Colon (tissue), 2 donors: Measurements from ENCODE around the gene C16orf95.

Experiments used
- FAIRE-seq: peaks from 2 replicates; lab custom pipeline; 2012; peaks lifted over from hg19 to GRCh38; lab: Jason Lieb, UNC
- donor health status: control.
- donor health status: control.

The C16orf95 gene

DNA sequence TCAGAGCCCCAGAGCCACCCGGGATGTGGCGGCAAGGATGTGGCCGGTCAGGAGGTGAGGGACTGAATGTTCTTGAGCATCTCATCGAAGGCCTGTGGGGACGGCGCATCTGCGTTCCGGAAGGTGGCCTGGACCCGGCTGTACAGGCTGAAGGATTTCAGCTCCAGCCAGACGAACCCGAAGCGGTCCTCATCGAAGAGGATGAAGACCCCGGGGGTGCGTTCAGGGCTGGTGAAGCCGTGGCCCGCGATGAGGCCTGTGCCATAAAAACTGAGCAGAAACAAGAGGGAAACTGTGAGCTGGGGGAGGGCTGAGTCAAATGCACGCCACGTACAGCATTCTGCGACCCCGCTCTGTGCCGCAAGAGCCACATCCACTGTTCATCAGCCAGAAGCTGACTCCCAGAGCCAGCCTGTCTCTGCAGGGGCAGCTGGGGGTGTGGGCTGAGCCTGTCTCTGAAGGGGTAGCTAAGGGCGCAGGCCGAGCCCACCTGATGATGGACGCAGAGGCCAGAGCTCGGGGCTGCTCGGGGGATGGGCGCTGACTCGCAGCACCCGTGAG is 14.1 kb upstream of the C16orf95 start:
- FAIRE-seq: no peak

DNA sequence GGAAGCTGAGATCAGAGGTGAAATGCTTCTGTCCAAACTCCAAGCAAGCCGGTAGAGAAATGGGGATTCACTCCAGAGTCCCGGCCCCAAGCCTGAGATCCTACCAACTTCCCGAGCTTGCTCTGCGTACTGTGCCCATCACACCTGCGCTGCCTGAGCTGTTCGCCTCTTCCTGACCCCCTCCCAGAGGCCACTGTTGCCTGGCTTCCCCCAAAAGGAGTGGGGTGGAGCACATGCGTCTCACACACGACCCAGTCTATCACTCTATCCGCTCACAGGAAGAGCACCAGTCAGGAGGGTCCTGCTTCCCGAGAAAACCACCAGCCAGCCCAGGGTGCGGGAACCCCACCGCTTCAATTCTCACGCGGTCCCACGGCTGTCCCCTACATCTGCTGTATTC is 13.5 kb upstream of the C16orf95 start:
- no peak for FAIRE-seq

DNA sequence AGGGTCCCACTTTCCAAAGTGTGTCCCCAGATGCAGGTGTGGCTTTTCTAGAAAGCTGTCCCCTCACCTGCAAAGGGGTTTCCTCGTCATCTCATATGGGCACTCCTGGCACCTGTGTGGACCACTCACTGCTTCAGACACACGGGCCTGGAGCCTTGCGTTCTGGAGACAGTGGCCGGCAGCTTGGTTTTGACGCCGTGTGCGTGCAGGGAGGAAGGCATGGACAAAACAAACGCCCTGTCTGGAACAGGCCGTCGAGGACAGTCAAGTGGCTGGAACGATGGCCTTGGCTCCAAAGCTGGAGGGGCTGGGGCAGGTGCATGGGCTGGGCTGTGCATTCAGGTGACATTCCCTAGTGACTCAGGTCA is 13.0 kb upstream of the C16orf95 start:
- FAIRE-seq: no peak

DNA sequence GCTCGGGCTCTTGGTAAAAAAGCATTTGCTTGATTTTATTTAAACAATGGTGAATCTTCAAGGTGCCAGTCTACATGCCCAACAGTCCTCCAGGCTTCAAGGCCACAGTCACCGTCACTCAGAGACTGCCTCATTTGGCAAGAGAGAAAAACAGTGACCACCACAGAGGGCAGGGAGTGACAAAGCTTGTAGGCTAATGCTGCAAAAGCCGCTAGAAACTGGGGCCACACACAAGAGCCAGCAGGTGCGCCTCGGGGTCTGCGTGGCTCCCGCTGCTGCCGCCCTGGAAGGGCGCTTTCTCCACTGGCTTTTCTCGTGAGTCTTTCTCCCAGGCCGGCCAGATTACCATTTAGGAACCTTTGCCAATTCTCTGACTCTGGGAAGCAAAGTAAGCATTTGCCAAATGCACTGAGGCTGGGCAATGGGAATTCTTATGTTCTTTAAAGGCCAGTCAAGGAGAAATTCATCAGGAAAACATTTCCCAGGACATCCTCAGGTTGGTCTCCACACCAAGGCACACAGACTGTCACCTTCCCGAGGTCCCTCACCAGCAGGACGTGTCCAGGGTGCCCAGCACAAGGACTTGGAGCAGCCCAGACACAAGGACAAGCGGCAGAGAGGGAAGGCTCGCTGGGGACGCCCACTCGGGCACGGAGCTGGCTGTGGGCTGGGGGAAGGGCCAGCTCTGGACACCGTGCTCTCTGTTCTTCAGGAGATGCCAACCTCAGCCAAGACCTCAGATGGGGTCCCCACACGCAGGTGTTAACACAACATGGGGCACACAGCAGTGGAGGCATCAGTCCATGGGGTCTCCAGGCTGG is 12.5 kb upstream of the C16orf95 start:
- no peak for FAIRE-seq

DNA sequence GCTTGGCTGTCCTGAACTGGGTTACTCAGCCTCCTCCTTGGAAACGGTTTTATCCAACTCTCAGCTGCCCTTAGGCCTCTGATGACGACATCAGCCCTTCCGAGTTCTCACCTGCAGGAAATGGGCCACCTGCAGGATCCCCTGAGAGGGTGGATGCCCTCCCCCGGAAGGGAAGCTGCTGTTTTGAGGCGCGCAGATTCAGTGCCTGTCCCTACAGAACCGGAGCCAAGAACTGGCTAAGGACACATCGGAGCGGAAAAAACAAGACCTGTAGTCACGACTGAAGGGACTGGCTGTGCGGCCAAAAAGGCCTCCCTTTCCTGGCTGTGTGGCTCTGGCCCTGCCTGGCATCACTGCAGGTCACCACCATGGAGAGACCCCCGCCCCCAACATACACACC is 11.7 kb upstream of the C16orf95 start:
- FAIRE-seq: no peak

DNA sequence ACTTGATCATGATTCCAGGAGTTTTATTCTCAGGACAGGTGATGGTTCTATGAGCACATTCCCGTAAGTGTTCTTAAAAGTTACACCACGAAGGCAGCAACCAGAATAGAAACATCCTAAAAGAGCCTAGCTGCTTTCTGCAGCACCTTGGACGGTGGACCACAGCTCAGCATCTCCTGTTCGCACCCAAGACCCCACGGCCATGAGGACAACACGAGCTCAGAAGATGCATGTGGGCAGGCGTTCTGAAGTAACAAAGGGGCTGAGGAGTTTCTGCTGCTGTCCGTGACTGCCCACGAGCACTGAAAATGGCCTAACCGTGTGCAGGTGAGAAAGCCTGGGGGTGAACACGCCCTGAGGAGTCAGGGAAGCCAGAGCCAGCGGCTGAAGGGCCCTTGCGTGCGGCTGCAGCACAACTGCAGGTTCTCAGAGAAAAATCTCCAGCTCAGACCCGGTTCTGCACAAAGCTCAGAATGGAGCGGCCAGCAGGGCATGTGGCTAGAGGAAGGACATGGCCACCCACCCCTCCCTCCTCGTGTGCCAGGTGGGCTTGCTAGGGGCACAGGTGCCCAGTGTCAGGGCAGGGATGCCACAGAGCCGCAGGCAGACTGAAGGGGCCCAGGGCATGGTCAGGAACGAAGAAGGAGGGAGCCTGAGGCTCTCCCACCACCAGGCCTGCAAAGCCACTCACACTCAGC is 10.8 kb upstream of the C16orf95 start:
- FAIRE-seq: no peak

DNA sequence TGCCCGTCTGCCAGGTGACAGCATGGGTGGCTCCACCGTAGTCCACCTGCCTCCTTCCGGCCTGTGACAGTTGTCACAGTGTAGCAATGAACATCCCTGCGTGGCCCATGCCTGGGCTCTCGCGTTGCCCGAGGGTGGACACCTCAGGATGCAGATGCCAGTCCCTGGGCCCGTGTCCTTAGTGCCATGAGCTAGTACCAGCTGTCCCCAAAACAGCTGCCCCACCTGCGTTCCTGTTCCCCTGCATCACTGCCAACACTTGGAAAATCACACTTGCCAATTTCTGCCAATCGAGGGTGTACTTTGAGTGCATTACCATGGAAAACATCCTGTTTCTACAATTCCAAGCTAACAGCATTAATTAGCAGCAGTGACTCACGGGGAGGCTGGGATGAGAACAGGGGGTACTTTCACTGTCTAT is 9.0 kb upstream of the C16orf95 start:
- no peak for FAIRE-seq

DNA sequence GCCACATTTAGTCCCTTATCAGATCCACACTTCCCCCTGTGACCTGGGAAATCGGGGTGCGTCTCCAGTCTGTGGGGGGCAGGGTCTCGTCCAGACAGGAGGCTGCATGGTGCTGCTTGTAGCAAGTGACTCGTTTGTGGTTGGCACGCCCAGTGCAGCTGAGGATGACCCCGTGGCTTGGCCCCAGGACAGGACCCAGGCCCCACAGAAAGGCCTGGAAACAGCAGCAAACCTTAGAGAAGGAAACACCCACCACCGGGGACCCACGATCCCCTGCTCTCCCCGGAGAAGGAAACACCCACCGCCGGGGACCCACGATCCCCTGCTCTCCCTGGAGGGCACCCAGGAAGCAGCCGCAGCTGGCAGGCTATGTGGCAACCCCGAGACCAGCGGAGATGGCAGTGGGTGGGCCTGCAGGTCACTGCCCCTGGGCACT is 8.2 kb upstream of the C16orf95 start:
- FAIRE-seq: no peak

DNA sequence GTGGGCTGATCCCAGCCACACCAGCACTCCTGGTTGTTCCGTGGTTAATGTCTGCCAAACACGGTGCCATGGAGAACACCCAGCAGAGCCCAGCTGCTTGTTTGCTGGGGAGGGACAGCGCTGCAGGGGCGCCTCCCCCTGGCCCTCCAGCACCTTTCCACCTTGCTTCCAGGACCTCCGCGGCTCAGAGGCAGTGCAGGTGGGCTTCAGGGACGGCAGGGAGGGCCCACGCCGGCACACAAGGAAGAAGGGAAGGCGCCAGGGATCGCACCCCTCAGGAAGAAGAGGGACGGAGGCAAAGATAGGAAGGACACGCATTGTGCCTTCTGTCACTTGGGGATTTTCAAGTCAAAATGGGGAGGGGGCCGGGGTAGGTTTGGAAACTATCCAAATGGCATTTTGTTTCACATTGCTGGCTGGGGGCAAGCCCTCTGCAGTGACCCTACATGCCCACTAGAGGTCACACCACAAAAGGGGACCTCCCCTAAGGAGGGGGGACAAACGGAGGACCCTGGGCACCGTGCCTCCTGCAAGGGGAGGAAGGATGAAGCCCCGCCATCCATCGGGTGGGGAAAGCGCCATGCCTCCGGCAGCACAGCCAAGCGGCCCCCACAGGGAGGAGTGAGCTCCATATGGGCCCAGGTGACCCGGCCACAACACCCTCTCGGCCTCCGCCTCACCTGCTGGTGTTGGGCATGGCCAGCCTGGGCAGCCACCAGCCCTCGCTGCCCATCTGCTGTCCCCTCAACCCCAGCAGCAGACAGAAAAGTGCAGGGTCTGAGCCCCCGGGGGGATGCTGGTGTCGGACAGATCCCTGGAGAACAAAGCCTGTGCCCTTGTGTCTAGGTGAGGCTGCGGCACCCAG is 7.5 kb upstream of the C16orf95 start:
- FAIRE-seq: no peak

DNA sequence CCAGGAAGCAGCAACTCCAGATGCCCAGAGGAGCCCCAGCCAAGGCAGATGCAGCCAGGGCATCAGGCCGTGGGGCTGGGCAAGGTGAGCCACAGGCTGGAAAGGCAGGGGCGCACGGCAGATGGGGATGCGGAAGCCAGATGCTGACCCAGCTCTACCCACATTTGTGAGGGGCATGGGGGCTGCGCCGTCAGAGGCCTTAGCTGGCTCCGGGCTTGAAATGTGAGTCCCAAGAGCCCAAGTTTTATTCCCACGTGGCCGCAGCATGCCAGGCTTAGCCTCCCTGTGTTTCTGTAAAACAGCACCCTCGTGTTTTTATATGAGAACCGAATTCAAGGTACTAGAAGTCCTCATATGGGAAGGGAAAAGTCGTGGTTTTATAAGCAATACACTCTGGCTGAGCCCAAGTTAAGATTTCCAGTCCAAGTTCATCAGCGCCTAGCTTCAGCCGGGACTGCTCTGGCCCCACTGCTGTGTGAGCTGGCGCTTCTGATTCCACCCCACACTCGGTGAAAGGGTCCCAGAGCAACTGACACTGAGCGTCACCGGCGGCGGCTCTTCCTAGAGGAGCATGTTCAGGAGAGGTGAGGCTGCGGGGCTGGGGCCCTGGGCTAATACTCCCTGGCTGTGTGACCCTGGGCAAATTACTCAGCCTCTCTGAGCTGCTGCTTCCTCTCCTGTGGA is 6.7 kb upstream of the C16orf95 start:
- no peak for FAIRE-seq

DNA sequence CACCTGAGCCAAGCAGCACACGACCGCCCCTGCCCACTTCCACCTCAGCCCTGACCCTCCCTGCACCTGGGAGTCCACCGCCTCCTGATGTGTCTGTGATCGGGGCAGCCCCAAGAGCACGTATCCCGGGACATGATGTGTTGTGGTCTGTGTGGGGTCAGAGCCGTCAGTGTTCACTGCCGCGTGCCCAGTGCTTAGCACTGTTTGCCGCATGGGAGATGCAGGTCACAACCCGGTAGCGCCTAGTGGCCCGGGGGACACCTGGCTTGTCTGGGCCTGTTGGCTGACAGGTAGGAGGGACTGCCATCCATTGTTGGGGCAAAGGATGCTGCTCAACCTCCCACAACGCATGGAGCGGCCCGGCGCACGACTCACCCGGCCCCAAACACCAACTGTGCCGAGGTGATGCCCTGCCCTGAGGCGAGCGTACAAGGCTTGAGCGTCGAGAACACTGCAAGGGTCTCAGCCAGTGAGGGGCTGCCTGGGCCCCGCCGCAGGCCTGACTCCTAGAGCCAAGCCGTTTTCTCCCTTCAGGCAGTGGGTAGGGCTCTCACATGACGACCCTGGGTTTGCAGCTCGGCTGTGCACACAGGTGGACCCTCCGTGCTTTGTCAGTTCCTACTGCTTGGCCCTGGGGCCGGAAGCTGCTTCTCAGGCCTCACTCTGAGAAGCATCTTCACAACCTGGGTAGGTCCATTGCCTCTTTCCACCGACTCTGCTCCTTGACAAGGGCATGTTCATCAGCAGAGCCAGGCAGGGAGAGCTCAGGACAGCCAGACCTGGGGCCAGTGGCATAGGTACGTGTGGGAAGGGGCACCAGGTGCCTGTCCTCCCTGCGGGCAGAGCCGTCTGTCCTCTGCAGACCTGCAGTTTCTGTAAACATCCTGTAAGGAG is 5.9 kb upstream of the C16orf95 start:
- no peak for FAIRE-seq

DNA sequence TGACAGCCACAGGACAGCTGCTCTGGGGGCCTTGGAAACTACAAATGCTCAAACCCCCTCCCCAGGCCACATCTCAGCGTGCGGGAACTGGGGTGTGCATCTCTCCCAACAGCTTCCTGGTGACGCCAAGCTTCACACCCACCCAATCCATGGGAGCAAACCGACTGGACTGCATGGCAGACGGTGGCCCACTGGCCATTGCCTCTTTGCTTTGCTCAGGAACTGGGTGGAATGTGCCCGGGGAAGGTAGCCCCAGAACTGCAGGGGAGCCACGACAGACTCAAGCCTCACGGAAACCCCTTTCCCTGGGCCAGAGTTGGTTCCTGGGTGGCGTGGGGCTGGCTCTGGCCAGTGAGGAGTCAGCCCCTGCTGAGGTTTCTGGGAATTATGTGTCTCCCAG is 5.2 kb upstream of the C16orf95 start:
- no peak for FAIRE-seq

DNA sequence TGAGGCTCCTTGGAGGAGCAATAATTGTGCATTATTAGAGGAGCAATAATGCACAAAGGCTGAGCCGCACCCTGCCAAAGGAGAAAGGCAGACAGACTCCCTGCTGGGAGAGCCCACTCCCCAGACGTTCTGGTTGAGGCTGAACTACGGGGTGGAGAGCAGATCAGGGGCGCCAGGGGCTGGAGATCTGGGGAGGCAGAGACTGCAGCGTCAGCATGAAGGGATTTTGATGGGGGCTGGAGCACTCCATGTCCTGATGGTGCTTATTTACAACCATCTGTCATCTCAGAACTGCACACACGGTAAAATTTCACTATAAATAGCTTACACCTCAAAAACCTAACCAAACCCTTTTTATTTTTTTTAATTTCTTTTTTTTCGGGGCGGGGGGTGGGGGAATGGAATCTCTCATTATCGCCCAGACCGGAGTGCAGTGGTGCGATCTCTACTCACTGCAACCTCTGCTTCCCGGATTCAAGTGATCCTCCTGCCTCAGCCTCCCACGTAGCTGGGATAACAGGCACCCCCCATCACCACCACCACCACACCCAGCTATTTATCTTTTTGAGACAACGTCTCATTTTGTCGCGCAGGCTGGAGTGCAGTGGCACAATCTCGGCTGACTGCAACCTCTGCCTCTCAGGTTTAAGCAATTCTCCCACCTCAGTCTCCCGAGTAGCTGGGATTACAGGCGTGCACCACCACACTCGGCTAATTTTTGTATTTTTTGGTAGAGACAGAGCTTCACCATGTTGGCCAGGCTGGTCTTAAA is 4.3 kb upstream of the C16orf95 start:
- no peak for FAIRE-seq

DNA sequence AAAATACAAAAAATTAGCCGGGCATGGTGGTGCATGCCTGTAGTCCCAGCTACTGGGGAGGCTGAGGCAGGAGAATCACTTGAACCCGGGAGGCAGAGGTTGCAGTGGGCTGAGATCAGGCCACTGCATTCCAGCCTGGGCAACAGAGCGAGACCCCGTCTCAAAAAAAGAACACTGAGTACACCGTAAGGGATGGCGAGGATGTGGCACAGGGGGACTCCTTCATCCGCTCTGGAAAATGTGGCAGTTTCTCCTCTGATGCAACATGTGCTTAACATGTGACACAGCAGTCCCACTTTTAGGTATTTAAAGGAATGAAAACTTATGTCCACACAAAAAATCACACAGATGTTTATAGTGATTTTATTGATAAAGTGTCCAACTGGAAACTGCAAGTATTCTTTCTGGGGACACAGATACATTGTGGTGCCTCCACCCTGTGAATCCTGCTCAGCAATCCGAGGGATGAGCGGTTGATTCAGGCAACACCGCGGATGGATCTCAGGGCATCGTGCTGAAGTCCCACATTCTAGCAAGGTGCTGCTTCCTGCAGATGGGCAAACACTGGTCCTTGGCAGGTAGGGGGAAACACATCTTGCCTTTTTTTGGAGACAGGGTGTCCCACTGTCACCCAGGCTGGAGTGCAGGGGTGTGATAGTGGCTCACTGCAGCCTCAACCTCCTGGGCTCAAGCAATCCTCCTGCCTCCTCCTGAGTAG is 3.5 kb upstream of the C16orf95 start:
- FAIRE-seq: no peak

DNA sequence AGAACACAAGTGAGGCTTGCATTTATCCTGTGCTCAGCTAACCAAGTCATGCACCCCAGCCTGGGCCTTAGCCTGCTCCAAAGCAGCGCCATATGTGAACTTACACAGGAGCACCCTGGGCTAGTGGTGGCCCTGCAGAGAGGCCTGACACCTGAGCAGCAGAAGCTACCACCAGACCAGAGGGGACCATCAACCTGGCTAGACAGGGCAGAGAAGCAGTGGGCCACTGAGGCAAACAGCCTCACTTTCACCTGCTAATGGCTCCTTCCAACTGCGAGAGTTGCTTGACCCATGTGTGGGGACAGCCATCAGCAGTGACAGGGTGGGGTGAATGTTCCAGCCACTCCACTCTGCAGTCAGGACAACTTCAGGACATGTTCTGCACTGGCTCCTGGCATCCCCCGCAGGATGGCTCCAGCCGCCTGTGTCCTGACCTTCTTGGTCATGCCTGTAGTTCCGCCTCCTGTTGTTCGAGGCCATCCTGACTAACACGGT is 2.9 kb upstream of the C16orf95 start:
- FAIRE-seq: no peak

DNA sequence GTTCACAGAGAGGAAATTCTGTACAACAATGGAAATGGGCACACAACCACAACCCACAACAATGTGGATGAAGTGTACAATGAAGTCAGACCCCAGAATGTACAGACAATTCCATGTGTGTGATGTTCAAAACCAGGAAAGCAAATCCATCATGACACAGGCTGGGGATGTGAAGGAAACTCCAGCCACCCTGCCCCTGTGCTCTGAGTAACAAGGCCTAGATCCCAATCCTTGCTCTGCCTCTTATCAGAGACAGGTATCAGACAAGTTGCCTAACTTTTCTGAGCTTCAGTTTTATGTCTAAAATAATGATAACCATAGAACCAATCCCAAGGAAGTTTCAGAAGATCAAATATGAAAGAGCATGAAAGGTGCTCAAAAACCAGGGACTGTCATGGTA is 1.8 kb upstream of the C16orf95 start:
- FAIRE-seq: no peak

DNA sequence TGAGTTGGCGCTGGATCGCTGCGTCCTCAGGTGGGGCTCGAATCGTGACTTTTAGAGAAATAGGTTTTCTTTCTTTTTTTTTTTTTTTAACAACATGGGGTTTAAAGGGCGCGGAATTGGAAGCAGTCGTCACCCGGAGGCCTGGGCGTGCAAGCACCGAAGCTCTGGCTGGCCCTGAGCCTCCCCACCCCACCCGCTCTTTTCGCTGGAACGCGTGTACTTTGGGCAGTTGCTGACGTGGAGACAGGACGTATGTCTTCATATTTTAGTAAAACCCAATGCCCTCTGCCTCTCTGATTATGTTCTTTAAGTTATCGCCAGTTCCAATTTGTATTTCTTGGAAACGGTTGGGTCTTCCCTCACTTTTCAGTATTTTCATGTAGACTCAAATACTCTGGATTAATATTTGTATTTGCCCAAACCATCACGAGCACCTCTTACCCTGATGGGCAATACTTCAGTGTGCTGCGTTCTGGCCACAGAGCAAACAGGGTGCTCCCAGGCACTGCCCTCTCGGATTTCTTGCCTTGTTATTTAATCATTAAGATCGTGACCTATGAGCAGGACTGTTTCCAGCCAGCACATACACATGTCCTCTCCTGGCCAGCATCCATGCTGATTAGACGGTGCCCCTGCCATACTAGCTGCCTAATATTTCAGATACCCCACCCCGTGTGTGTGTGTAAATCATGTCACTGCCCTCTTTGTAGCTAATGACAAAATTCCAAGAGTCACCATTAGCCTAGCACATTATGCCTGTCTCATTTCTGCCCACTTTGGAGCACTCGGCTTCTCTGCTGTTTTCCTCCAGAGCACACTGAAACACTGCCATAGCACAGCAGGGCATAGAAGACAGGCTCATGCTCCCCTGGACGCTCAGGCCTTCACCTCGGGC is 805 bp upstream of the C16orf95 start:
- FAIRE-seq: no peak

DNA sequence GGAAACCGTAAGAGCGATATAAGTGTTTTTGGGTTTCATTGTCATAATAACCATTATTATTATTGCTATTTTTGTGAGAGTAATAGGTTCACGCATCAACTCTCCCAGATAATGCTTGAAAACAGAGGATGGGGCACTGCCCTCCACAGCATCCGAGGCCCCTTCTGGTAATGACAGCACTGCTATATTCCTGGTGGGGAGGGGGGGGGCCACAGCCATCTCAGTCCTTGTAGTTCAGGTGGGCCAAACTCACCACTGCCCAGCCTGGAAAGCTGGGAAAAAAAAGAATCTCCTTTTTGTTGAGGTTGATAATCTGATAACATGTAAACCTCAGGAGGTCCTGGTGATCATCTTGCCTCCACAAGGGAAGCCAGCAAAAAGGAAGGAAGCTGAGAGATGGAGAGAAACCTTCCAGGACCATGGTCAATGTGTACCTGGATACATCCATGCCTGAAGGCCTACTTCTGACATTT is 706 bp downstream of the C16orf95 start:
- FAIRE-seq: no peak
